Mesodermal cell (in vitro differentiated cells): ENCODE measurements around the gene DCLK3. TPM values are rescaled to one million over a fixed set of nuclear protein-coding genes. Genes with fewer than 3 reads are reported as not detected.
A peak's percentile ranks its signal among the peaks of the same experiment; 100 is the strongest.

Source experiments
- H3K27ac ChIP-seq: 2 replicates; pipeline ENCODE4 v1.7.0; 2013; ENCODE audit warnings: mild to moderate bottlenecking, low read depth, low read length, moderate library complexity; ENCODE audit not compliant: severe bottlenecking
- H3K36me3 ChIP-seq: 2 replicates; pipeline ENCODE4 v1.7.1; 2013; ENCODE audit warnings: mild to moderate bottlenecking, low read length, moderate library complexity; ENCODE audit not compliant: control insufficient read depth, insufficient read depth
- H3K4me1 ChIP-seq: one replicate; pipeline ENCODE4 v1.7.1; 2013; ENCODE audit warnings: mild to moderate bottlenecking, low read length; ENCODE audit not compliant: insufficient read depth, control insufficient read depth, poor library complexity, severe bottlenecking
- H3K4me3 ChIP-seq: 2 replicates; pipeline ENCODE4 v1.7.0; 2013; ENCODE audit warnings: low read length, control low read depth, mild to moderate bottlenecking; ENCODE audit not compliant: insufficient read depth, poor library complexity, severe bottlenecking; ENCODE audit errors: extremely low read depth
- H3K9me3 ChIP-seq: 2 replicates; pipeline ENCODE4 v1.7.1; 2013; ENCODE audit warnings: mild to moderate bottlenecking, low read length, moderate library complexity; ENCODE audit not compliant: control insufficient read depth
- WGBS, 2 experiments: methylation state at CpG; one replicate each; pipeline ENCODE4 v1.1.5; 2013; ENCODE audit warnings: missing lambda C conversion rate in 2 of 2; ENCODE audit not compliant: insufficient coverage in 2 of 2; 5-methylcytosine and 5-hydroxymethylcytosine counted together
- polyA plus RNA-seq, 2 experiments: library from polyadenylated mRNA; stranded (reverse); fragments of 50-300 nt; gene quantifications; one replicate each; pipeline ENCODE4 v1.2.3, GENCODE V29; 2013

DCLK3 gene, protein sequence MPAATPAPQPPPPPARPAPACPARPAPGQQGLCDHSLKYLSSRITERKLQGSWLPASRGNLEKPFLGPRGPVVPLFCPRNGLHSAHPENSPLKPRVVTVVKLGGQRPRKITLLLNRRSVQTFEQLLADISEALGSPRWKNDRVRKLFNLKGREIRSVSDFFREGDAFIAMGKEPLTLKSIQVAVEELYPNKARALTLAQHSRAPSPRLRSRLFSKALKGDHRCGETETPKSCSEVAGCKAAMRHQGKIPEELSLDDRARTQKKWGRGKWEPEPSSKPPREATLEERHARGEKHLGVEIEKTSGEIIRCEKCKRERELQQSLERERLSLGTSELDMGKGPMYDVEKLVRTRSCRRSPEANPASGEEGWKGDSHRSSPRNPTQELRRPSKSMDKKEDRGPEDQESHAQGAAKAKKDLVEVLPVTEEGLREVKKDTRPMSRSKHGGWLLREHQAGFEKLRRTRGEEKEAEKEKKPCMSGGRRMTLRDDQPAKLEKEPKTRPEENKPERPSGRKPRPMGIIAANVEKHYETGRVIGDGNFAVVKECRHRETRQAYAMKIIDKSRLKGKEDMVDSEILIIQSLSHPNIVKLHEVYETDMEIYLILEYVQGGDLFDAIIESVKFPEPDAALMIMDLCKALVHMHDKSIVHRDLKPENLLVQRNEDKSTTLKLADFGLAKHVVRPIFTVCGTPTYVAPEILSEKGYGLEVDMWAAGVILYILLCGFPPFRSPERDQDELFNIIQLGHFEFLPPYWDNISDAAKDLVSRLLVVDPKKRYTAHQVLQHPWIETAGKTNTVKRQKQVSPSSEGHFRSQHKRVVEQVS
- 0.33 TPM for polyA plus RNA-seq (2013, experiment 1 of 2)
- 0.46 TPM for polyA plus RNA-seq (2013, experiment 2 of 2)

DNA sequence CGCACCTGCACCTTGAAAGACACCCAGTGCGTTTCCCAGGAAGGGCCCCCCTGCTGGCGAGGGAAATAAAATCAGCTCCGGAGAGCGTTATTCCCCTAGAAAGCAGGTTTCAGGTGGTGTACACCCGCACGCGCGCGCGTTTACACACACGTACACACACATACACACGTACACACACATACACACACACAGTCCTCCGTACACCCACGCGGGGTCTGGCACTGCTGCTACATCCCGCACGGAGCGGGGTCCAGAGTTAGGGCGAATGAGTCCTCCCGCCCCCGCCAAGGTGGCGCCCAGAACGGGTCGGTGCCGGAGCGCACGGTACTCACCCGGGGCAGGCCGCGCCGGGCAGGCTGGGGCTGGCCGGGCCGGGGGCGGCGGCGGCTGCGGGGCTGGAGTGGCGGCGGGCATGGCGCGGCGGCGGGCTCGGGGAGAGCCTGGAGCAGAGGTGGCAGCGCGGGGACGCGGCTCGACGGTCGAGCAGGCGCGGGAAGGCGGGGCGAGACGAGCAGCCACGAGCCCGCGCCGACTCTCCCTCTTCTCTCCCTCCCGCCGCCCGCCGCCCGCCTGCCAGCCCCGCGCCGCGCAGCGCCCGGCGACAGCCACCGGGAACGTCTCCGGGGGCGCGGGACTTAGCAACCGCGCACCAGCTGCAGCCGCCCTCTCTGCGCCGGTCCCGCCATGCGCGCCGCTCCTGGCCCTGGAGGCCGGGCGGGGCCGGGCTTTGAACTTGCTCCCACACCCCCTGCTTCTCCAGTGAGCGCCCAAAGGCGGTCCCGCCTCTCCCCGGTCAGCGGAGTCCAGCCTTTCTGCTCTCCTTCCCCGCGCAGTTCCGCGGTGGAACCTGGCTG lies at the start of gene DCLK3:
TSS of gene DCLK3 (minus strand) at position 704 of the 854 bp plus-strand sequence. CDS start at position 414, 290 bp downstream.
- Histone ChIP-seq H3K27ac (no peak within 1 kb of the TSS), H3K36me3 (no peaks in the 10 kb centered on the region), H3K4me3 (peak within 1 kb of the TSS; percentile 35), H3K4me1 (peaks cover 4% of the 10 kb centered on the region), H3K9me3 (no peaks in the 10 kb centered on the region)
- WGBS, 2 experiments: 3 to 5% methylated on average over 55 to 61 of the region's 99 CpGs

DNA sequence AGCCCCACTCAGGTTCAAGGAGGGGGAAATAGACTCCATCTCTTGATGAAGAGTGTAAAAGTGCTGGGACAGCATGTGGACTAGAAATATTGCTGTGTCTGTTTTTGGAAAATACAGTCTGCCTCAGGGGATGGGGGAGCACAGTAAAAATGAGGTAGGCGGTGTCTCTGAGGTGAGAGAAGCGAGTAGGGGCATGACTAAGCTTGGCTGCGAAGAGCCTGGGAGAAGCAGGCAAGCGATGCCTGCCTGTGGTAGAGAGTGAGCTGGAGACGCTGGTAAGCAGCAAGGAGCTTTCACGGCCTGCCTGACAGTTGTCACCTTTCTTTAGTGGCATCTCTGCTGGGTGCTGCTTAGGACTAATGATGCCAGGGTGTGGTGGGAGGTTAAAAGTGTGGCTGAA lies 49.0 kb upstream of the DCLK3 start:
- 81 to 84% methylated on average over 6 of the region's 6 CpGs for WGBS, 2 experiments

DNA sequence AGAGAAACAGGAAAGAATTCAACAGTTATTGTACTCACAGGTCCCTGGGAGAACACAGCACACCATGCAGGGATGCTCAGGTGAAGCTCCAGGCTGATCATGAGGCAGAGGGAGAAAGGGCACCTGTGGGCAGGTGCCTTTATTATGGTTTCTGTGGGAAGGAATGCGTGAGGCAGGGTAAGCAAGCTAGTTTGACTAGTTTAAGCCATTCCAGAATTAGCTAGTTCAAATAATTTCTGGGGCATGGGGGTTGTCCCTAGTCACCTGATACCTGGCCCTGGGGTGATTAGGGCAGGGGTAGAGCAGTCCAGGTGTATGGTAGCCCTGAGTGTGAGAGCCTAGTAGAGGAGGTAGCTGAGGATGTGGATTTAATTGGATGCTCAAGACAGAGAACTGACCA lies 47.9 kb upstream of the DCLK3 start:
- Histone ChIP-seq H3K4me3 (no peak overlapping the region), H3K4me1 (no peaks in the 10 kb centered on the region), H3K27ac (no peak overlapping the region), H3K9me3 (no peaks in the 10 kb centered on the region), H3K36me3 (no peaks in the 10 kb centered on the region)
- 93% methylated on average over 1 of the region's 1 CpG; no CpG with 5 or more reads in 1 of the 2 experiments for WGBS, 2 experiments

More for the DNA sequence above, 49.0 kb upstream of the DCLK3 start:
- Histone ChIP-seq H3K4me3 (no peak overlapping the region), H3K36me3 (no peaks in the 10 kb centered on the region), H3K27ac (no peak overlapping the region), H3K9me3 (no peaks in the 10 kb centered on the region), H3K4me1 (no peaks in the 10 kb centered on the region)

DNA sequence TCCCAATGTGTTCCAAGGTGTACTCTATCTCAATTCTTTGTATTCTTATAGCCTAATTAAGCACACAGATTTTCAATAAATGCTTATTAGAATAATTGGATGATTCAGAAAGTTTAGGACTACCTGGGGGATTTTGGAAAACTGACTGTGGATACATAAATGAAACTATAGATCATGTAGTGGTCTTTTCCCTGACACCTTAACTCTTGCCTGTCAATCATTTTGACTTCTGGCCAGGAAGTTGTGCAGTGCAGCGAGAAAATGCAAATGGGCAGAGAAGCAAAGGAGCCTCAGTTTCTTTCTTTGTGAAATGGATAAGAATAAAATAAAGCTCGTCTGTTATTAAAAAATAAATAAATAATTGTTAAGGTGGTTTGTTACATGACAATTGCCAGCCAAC lies 47.4 kb upstream of the DCLK3 start:
- WGBS, 2 experiments: 80% methylated on average over 1 of the region's 2 CpGs; no CpG with 5 or more reads in 1 of the 2 experiments
- no peaks in the 10 kb centered on the region for H3K36me3 ChIP-seq
- no peak overlapping the region for H3K27ac ChIP-seq
- H3K9me3 ChIP-seq: no peaks in the 10 kb centered on the region
- H3K4me3 ChIP-seq: no peak overlapping the region
- no peaks in the 10 kb centered on the region for H3K4me1 ChIP-seq

DNA sequence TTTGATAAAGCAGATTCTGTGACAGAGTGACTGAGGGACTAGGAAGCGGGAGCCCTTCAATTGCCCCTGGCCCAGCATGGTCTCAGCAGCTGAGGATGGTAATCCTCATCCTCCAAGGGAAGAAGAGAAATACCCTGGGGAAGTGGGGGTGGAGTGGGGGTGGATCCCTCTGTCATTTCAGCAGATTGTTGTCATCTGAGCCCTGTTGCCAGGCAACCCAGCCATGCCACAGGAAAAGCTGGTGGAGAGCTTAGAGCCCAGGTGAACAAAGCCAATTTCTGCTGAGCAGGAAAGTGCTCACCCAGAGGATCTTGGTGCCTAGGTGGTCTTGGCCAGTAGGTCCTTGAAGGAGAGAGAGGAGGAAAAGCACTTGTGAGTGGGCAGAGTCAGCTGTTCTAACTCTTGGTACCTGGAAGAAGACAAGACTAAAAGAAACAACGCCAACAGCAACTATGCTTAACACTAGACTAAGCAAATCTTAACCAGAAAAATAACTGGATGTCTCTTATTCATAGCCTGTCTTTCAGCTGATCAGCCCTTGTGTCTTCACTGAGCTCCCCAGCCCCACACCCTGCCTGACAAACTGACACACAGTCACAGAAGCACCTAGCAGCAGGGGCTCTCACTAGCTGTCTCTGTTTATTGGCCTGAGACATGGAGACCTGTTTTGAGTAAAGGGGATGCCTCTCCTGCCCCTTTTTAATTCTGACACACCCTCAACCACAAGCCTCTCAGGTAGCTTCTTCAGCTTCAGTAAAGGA lies 40.1 kb upstream of the DCLK3 start:
- H3K27ac ChIP-seq: no peak overlapping the region
- H3K4me1 ChIP-seq: no peaks in the 10 kb centered on the region
- peaks cover 5% of the 10 kb centered on the region for H3K9me3 ChIP-seq
- WGBS, 2 experiments: 89 to 100% methylated on average over 2 of the region's 2 CpGs
- H3K4me3 ChIP-seq: no peak overlapping the region
- H3K36me3 ChIP-seq: no peaks in the 10 kb centered on the region

DNA sequence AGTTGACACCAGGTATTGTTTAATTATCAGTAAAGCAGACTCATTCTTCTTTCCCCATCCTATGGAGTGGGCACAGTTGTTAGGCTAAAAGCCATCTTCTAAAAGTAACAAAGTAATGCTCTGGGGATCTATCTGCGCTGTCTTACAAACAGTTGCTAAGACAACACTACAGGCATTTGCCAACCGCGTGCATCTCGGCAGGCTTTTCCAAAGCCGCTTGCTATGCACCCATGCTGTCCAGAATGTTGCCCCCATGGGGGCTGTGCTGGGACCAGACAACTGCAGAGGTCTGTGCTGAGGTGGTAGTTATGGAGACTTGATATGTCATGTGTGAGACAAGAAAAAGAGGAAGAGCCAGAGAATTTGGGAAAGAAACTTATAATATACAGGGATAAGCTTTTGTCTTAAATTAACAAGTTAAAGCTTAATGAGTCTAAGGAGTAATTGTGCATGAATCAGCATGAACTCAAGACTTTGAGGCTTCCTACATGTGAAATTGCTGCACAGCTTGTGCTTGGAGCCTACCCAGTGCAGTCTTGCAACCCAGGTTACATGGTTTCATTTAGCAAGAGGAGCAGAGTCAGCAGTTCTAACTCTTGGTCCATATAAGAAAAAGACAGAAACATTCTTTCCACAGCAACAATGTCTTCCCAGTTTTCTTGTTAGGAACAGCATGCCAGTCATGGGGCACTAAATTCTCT lies 38.9 kb upstream of the DCLK3 start:
- Histone ChIP-seq H3K4me1 (no peaks in the 10 kb centered on the region), H3K9me3 (peaks cover 5% of the 10 kb centered on the region), H3K36me3 (no peaks in the 10 kb centered on the region), H3K27ac (no peak overlapping the region), H3K4me3 (no peak overlapping the region)
- WGBS, 2 experiments: 80 to 95% methylated on average over 1 to 5 of the region's 5 CpGs

DNA sequence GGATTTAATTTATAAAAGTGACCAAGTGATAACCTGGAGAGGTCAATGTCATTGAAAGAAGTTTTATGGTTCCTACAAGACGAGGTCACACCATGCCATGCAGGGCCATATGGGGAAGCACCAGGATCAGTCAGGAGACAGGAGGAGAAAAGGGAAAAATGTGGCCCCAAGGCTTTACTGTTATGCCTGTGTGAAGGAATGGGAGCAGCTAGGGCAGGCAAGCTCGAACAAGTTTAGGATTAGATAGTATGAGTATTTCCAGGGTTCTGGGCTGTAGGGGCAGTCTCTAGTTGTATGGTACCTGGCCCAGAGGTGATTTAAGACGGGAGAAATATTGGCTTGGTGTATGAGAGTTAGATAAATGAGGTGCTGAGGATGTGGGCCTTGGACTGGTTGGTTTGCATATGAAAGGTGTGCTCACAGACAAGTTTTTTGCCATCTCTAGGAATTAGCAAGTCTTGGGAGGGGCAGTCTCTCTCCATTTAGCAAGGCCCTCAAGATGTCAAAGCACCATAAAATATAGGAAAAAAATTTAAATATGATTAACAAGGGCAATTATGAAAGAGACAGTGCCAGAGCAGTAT lies 36.3 kb upstream of the DCLK3 start:
- Histone ChIP-seq H3K4me1 (no peaks in the 10 kb centered on the region), H3K4me3 (no peak overlapping the region), H3K36me3 (no peaks in the 10 kb centered on the region), H3K9me3 (peaks cover 5% of the 10 kb centered on the region), H3K27ac (no peak overlapping the region)
- 76 to 84% methylated on average over 3 of the region's 3 CpGs for WGBS, 2 experiments

DNA sequence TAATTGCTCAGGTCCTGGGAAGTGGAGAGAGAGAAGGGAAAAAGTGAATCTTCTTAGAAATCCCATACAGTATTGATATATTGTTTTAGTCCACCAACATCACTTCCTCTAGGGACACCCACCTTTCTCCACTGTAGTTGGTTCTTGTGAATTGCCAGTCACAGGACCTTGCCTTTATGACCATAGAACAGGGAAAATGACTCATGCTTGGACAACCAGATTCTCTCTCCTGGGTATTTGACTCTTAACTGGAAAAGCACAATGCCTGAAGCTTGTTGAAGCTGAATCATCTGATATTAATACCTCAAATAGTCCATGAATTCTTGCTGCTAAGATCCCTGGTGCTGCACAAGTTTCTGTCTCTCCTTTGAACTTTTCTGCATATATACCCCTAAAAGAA lies 32.5 kb upstream of the DCLK3 start:
- Histone ChIP-seq H3K36me3 (no peaks in the 10 kb centered on the region), H3K9me3 (no peaks in the 10 kb centered on the region), H3K4me1 (no peaks in the 10 kb centered on the region)

DNA sequence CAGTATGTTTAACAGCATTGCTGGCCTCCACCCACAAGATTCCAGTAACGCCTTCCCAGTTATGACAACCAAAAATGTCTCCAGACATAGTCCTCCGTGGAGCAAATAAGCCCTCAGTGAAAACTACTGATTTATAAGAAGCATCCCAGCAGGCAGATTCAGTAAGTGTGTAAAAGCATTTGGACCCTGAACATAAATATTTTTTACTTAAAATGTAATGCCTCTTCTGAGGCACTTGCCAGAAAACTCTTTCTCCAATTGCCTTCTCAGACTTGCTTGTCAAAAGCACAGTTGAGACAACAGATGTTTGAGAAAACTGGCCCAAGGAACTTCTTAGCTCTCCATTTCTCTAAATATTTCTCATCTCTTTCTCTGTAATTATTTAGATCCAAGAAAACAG lies 31.8 kb upstream of the DCLK3 start:
- 100% methylated on average over 2 of the region's 2 CpGs; no CpG with 5 or more reads in 1 of the 2 experiments for WGBS, 2 experiments
- H3K4me3 ChIP-seq: no peak overlapping the region
- H3K27ac ChIP-seq: no peak overlapping the region
- H3K4me1 ChIP-seq: no peaks in the 10 kb centered on the region
- H3K36me3 ChIP-seq: no peaks in the 10 kb centered on the region
- no peaks in the 10 kb centered on the region for H3K9me3 ChIP-seq

More for the DNA sequence above, 32.5 kb upstream of the DCLK3 start:
- Histone ChIP-seq H3K27ac (no peak overlapping the region), H3K4me3 (no peak overlapping the region)
